H54 (cell line): Measurements from ENCODE around the gene QRFPR.
"Not testable (repeated sequence)": the region's sequence is repeated elsewhere in the genome, so short reads cannot be mapped to it uniquely, and the experiment has no call there.

Experiments
- DNase-seq: peaks from one replicate; pipeline ENCODE4 v3.0.0; 2011; ENCODE audit warnings: low spot score, mixed read lengths; ENCODE audit not compliant: insufficient read length
- FAIRE-seq: peaks from 3 replicates; lab custom pipeline; 2011; peaks lifted over from hg19 to GRCh38; lab: Jason Lieb, UNC
- POLR2A ChIP-seq: IDR thresholded peaks from 2 replicates; pipeline ENCODE4 v1.6.1; 2011; ENCODE audit warnings: low read depth, mild to moderate bottlenecking, low read length

The QRFPR gene

GRCh38 chr4:121316091-121316490 is 64.7 kb downstream of the QRFPR start:
- FAIRE-seq, result no peak
- TF ChIP-seq POLR2A, result no peak
- no peak for DNase-seq

- DNase-seq, FAIRE-seq: not testable (repeated sequence)
Observed at GRCh38 chr4:121313430-121313829, 67.4 kb downstream of the QRFPR start.

- DNase-seq (no peak), FAIRE-seq (no peak)
- no peak for TF ChIP-seq POLR2A
Observed at GRCh38 chr4:121308828-121309227, 72.0 kb downstream of the QRFPR start.

DNA sequence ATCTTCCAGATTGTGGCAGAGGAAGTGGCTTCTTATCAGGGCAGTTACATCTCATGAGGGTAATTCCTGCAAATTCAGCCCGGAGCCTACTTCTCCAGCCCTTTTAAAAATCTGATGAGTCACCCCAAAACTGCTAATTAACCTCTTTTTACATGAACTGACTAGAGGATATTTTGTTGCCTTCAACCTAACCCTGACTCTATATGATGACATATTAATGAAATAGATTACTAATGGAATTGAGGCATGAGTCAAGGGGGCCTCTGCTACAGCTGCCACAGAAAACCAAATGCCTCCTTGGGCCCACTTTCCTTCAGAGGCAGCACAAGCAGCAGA is 72.5 kb downstream of the QRFPR start:
- TF ChIP-seq POLR2A, result no peak
- no peak for FAIRE-seq
- no peak for DNase-seq

- DNase-seq, result peak; percentile 3
- no peak for FAIRE-seq
- TF ChIP-seq POLR2A, result no peak
Observed at GRCh38 chr4:121307445-121308327, 73.1 kb downstream of the QRFPR start.

GRCh38 chr4:121306931-121307330 is 73.9 kb downstream of the QRFPR start:
- FAIRE-seq, result no peak

GRCh38 chr4:121304893-121305292 is 75.9 kb downstream of the QRFPR start:
- DNase-seq, result no peak
- no peak for TF ChIP-seq POLR2A
- FAIRE-seq, result no peak

More at GRCh38 chr4:121306931-121307330, 73.9 kb downstream of the QRFPR start:
- no peak for TF ChIP-seq POLR2A
- DNase-seq, result no peak

DNA sequence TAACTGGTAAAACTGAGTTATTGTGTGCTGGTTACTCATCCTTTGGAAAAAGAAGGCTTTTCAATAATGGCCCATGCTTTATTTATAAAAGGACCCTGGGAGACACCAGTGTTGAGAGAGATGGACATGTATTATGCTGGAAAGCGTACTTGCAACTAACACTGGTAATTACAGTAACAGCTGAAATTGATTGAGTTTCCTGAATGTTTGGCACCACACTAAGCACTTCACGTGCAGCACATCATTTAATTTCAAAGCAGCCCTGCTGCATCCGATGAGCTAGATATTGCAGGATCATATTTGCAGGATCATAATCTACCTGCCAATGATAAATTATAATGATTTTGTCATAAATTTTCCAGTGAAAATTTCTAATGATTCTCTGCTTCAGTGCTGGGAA is 81.5 kb downstream of the QRFPR start:
- no peak for TF ChIP-seq POLR2A
- DNase-seq (no peak), FAIRE-seq (no peak)

- FAIRE-seq (no peak), DNase-seq (no peak)
- no peak for TF ChIP-seq POLR2A
Observed at GRCh38 chr4:121283319-121283718, 97.5 kb downstream of the QRFPR start.

DNA sequence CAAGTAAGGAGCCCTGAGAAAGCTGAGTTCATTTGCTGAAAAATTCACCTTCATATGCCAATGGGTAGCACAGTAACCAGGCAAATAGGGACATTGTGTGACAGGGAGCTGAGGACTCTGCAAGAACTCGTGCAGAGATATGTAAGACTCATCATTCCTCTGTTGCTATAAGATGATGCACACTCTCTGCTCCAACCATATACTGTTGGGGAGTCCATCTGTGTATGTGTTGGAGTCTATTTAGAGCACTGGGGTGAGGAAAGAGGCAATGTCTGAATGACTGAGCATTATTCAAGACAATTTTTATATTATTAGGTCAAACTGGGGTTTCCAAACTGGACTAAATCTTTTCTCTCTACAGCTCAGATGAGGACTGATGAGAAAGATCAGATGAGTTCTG is 100.4 kb downstream of the QRFPR start:
- DNase-seq (no peak), FAIRE-seq (no peak)
- no peak for TF ChIP-seq POLR2A

GRCh38 chr4:121278811-121279368 is 101.9 kb downstream of the QRFPR start:
- no peak for FAIRE-seq
- no peak for DNase-seq
- TF ChIP-seq POLR2A, result no peak
